Hematopoietic multipotent progenitor cell treated with erythropoietin and hydrocortisone succinate and interleukin-3 and kit ligand, for 15 days (in vitro differentiated cells): ENCODE measurements around the gene NDUFB3.
"Not testable (repeated sequence)": the region's sequence is repeated elsewhere in the genome, so short reads cannot be mapped to it uniquely, and the experiment has no call there.

ENCODE experiments used
- DNase-seq: peaks from one replicate; pipeline ENCODE4 v3.0.0-alpha.2; 2015; ENCODE audit warnings: low spot score

The NDUFB3 gene

GRCh38 chr2:201071479-201072200 lies at the start of gene NDUFB3, which contains the start of gene HYCC2:
Gene NDUFB3 (plus strand): TSS chr2:201072001. CDS start chr2:201078883, 6,882 bp downstream.
Gene HYCC2 (minus strand): TSS chr2:201071671. CDS start chr2:201024009, 47,662 bp downstream.
- DNase-seq = peak; percentile 97

DNA sequence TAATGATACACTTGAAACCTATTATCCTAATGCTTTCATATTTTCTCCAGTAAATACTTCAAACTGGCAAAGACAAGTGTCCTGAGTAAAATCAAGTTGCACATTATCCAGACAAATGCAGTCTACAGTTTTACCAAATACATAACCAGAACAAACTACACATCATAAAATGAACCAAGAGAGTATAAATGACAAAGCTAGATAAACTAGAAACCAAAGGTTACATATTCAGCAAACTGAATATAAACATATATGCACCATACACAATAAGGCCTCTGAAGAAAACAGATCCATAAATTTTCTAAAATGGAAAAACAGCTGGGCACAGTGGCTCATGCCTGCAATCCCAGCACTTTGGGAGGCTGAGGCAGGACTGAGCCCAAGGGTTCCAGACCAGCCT lies 47.3 kb upstream of the NDUFB3 start:
- DNase-seq = no peak

DNA sequence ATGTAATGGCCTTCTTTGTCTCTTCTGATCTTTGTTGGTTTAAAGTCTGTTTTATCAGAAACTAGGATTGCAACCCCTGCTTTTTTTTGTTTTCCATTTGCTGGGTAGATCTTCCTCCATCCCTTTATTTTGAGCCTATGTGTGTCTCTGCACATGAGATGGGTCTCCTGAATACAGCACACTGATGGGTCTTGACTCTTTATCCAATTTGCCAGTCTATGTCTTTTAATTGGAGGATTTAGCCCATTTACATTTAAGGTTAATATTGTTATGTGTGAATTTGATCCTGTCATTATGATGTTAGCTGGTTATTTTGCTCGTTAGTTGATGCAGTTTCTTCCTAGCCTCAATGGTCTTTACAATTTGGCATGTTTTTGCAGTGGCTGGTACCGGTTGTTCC lies 37.4 kb upstream of the NDUFB3 start:
- DNase-seq = not testable (repeated sequence)

- not testable (repeated sequence) for DNase-seq
These were observed 33.4 kb upstream of the NDUFB3 start for GRCh38 chr2:201038361-201038760.

DNA sequence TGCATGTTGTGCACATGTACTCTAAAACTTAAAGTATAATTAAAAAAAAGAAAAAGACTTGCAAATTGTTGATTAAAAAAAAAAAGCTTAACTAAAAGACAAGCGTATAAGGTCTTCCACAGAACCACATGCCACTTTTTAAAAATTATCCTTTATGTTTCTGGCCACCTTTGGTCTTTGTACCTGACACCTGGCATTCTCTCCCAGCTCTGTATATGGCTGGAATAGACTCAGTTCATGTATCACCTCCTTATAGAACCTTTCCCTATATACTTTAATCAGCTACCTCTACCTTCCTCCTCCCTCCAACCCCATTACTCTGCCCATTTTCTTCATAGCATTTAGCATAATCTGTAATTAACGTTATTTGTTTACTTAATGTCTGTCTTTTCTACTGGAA lies 32.9 kb upstream of the NDUFB3 start:
- no peak for DNase-seq

DNA sequence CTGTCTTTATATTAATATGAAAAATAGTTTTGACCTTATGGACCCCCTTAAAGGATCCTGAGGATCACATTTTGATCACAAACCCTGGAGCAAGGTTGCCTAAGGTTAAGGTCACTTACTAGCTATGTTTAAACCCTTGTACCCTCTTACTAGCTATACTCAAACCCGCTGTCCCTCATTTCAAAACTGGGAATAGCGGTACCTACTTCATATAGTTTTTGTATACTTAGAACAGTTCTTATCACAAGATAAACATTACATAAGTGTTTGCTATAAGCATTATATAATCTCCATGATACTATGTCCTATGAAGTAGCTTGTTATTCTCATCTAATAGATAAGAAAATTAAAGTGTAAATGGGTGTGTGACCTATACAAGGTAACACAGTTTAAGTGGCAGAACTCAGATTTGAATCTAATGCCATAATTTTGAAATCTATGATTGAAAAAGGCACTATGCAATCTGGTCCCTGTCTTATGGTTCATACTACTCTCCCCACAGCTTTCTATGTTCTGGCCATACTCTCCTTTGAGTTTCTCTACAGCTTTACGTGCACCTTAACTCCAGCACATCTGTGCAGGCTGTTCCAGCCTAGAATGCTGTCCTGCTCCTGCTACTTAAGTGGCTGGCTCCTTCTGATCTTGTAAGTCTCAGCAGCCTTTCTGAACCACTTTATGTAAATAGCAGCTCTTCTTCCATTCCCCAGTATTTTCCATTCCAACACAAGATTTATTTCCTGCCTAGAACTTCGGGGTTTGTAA lies 30.8 kb upstream of the NDUFB3 start:
- DNase-seq = no peak

GRCh38 chr2:201042451-201042850 lies 29.4 kb upstream of the NDUFB3 start:
- DNase-seq = not testable (repeated sequence)

GRCh38 chr2:201043050-201043449 lies 28.8 kb upstream of the NDUFB3 start:
- not testable (repeated sequence) for DNase-seq

GRCh38 chr2:201046881-201047280 lies 24.9 kb upstream of the NDUFB3 start:
- no peak for DNase-seq

- no peak for DNase-seq
These were observed 22.3 kb upstream of the NDUFB3 start for GRCh38 chr2:201049455-201049854.

GRCh38 chr2:201057087-201057521 lies 14.7 kb upstream of the NDUFB3 start:
- no peak for DNase-seq

- DNase-seq = no peak
These were observed 14.0 kb upstream of the NDUFB3 start for GRCh38 chr2:201057715-201058248.

DNA sequence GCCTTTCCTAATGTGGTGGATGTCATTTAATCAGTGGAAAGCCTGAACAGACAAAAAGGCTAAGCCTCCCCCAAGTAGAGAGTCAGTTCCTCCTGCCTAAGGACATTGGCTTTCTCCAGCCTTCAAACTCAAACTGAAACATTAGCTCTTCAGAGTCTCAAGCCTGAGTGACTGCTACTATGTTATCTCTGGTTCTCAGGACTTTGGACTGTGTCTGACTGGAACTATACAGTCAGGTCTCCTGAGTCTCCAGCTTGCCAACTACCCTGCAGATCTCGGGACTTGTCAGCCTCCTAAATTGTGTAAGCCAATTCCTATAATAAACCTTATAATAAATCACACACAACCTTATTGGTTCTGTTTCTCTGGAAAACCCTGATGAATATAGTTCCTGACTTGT lies 12.9 kb upstream of the NDUFB3 start:
- DNase-seq = no peak

- DNase-seq = no peak
These were observed 11.6 kb upstream of the NDUFB3 start for GRCh38 chr2:201059961-201060755.

- DNase-seq = not testable (repeated sequence)
These were observed 8.3 kb upstream of the NDUFB3 start for GRCh38 chr2:201063516-201063915.

GRCh38 chr2:201064797-201065329 lies 6.9 kb upstream of the NDUFB3 start:
- DNase-seq = no peak

DNA sequence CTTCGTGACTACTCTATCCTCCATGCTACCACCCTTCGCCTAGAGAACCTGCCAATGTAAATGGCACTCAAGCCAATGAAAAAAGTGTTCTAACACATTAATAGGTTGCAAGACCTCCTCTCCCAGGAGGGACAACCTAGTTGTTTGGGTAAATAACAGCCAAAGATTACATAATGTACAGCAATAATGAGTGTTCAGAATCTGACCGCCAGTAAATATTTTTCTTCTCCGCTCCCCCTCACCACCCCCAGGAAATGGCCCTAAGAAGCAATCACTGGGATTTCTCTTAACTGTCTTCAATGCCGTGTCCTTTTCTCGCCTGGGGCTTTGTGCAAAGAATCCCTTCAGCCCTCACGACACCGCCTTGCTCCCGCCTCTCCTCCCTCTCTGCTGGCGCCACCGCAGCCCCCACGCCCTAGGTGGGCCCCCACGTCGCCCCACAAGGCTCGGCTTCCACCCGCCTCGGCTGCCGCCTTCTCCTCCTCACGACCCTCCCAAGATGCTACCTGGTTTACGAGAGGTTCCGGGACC lies 788 bp upstream of the NDUFB3 start:
- DNase-seq = peak; percentile 34

- DNase-seq = no peak
These were observed 365 bp downstream of the NDUFB3 start for GRCh38 chr2:201072201-201072530.

GRCh38 chr2:201073071-201073470 lies 1.3 kb downstream of the NDUFB3 start:
- no peak for DNase-seq

GRCh38 chr2:201074996-201075395 lies 3.2 kb downstream of the NDUFB3 start:
- no peak for DNase-seq

- peak; percentile 46 for DNase-seq
These were observed 13.1 kb downstream of the NDUFB3 start for GRCh38 chr2:201084863-201085262.

DNA sequence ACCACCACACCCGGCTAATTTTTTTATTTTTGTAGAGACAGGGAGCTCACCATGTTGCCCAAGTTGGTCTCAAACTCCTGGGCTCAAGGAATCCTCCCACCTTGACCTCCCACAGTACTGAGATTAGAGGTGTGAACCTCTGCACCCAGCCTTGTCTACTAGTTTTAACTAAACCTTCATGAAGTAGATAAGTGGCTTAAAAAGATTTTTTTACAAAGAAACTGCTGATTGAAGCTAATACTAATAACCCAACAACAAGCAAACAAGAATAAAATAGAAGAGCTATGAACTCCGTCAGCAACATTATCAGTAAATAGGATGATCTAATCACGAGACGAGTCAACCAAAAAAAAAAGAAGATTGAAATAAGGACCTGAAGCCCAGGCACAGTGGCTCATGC lies 18.8 kb downstream of the NDUFB3 start:
- DNase-seq = no peak
